GM20431 (cell line): Measurements from ENCODE around the gene MRPL21.
"Not testable (repeated sequence)": the region's sequence is repeated elsewhere in the genome, so short reads cannot be mapped to it uniquely, and the experiment has no call there.

ENCODE experiments used
- in situ Hi-C: fragments of 300-500 bp; cut with MseI, MboI; formaldehyde crosslinking; loops from one replicate; pipeline ENCODE4 v1.15.0; 2020; ENCODE audit warnings: low sequenced_read_pairs; ENCODE audit not compliant: unreplicated experiment

Gene MRPL21

DNA sequence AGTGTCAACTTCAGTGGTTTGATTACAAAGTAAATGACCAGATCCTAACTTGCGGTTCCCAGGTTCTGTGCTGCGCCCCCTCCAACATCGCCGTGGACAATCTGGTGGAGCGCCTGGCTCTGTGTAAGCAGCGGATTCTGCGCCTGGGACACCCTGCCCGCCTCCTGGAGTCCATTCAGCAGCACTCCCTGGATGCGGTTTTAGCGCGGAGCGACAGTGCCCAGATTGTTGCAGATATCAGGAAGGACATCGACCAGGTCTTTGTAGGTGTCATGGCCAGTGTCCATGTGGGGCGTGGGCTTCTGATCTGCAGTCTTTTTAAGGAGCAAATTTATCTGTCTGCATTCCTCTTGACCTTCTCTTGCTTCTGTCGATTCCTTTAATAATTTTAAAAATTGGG, 11.1 kb upstream of the MRPL21 start:
- in situ Hi-C loops, result no loop called here

DNA sequence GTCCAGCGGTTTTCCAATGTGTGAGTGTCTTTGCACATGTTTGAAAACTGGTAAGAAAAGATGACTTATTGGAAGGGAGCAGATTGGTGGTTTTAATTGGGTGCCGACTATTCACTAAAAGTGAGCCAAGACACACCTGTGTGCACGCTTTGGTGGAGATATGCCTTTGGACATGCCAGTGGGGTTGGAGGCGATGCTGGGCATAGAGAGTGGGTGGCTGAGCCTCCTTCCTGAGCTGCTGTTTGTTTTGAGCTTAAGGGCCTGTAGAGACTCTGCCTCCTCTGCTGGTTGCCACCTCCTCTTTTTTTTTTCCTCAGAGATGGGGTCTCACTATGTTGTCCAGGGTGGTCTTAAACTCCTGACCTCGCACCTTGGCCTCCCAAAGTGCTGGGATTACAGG, 9.6 kb upstream of the MRPL21 start:
- in situ Hi-C loops, result no loop called here

DNA sequence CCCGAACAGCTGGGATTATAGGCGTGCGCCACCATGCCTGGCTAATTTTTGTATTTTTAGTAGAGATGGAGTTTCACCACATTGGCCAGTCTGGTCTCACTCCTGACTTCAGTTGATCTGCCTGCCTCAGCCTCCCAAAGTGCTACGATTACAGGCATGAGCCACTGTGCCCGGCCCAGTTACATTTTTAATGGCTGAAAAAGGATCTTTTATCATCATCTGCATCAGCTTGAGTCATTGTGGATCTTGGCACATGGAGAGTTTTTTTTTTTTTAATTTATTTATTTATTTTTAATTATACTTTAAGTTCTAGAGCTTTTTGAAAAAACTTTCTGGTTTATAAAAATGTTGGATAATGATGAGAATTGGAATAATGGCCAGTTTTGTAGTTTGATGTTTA, 8.6 kb upstream of the MRPL21 start:
- in situ Hi-C loops, result no loop called here

DNA sequence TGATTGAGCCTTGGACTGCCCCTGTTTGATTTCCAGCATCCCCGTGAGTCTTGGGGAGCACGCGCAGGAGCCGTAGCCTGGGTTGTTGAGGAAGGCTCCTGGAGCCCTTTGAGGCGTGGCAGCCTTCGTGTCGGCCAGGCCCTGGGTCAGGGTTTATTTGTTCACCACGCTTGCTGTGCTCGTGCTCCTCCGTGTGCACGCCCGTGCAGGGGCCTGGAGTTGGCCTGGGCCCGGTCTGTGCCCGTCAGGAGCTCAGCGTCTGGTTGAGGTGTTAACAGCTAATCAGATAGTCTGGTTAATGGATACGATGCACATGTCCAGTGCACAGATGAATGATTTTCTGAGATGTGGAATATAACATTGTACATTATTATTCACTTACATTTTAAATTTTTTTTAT, 8.1 kb upstream of the MRPL21 start:
- in situ Hi-C loops, result no loop called here

DNA sequence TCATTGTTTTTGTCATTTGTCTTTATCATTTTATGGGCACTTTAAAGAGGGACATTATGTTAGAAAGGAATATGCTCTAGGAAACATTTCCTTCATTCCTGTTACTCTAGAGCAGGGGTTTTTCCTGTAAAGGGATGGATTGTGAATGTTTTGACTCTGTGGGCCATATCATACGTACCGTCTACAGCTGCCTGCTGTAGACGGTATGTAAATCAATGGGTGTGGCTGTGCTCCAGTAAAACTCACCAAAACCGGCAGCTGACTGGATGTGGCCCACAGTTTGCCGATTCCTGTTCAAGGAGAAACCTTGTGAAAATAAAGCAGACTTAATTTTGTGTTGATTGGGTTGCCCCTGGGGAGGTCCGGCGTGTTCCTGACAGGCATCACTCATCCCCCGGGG, 7.3 kb upstream of the MRPL21 start:
- in situ Hi-C loops, result no loop called here

DNA sequence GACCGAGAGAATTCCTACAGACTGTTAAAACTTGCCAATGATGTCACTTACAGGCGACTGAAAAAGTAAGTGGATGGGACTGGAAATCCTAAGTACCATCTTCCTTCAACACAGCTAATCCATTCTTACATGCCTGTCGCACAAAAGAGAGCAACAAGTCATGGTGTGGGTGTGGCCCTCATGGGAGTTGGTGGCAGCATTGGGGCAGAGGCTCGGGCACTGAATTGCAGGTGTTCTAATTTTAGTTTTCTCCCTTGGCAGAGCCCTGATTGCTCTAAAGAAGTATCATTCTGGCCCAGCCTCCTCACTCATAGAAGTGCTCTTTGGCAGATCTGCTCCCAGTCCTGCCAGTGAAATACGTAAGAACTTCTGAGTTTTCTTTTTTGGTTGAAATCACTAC, 4.6 kb upstream of the MRPL21 start:
- in situ Hi-C loops, result no loop called here

DNA sequence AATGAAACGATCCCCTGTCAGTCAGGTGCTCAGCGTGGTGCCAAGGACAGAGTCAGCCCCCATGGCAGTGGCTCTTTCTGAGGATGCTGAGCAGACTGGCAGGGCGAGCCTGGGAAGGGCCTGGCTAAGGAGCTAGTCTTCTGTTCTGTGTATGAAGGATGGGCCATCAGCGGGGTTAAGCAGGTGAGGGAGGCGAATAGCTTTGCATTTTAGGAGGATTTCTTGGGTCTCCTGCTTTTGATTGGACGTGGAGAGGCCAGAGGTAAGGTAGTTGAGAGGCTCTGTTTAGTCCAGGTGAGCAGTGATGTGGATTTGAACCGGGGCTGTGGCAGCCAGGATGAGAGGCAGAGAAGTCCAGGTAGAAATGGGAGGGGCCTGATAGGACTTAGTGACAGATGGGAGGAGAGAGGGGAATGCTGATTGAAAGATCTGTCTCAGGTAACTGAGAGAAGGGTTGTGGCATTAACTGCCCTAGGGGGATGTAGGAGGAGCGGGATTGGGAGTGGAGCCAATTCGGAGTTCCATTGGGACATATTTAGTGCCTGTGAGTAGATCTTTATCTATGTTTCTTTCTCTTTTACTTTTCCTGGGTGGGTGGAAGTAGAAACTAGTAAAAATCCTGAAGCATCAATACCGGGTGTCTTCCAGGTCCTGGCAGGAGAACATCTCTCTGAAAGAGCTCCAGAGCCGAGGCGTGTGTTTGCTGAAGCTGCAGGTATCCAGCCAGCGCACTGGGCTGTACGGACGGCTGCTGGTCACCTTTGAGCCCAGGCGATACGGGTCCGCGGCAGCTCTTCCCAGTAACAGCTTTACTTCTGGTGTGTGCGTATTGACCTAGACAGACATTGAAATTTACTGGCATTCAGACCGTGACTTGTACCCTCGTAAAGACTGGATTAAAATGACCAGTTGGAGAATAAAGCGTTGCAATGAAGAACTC, 2.1 kb upstream of the MRPL21 start:
- in situ Hi-C loops, result no loop called here

DNA sequence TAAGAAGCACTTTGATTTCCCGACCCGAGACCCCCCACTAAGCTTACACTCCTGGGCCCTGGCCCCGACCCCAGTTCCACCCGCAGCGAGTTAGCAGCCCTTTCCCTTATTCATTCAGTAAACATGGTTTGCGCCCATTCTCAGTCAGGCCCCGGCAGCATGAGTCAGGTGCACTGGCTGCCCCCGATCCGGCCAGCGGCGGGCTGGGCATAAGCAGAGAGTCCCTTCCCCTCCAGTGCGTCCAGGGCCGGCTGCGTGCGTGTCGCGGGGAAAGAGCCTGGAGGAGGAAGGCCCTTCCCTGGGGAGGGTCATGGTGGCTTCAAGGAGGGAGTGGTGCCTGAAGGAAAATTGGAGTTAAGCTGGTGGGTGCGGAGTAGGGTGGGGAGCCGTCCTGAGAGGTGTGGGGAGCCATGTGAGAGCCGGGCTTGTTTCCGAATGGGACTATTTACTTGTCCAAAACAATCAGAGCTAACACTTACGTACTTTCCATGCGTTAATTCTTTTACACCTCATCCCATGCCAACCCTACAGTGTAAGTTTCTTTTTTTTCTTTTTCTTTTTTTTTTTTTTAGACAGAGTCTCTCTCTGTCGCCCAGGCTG, 716 bp upstream of the MRPL21 start:
- in situ Hi-C loops, result no loop called here

DNA sequence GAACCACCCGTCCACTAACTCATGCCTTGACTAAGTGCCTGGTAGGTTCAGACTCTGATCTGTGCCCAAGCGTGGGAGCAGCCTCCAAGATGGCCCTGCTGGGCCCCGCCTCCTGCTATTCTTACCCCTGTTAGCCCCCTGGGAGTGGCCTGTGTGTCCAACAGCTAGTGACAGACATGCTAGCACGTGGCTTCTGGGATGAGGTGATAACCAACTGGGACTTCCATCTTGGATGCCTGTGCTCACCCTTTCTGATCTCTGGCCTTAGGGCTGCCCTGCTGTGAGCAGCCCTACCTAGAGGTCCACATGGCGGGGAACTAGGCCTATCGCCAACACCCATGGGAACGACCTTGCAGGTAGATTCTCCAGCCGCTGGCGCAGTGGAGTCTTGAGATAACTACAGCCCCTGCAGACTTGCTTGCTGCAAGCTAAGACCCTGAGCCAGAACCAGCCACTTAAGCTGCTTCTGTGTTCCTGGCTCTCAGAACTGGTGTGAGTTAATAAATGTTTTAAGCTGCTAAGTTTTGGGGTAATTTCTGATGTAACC, 2.7 kb downstream of the MRPL21 start:
- in situ Hi-C loops, result no loop called here

DNA sequence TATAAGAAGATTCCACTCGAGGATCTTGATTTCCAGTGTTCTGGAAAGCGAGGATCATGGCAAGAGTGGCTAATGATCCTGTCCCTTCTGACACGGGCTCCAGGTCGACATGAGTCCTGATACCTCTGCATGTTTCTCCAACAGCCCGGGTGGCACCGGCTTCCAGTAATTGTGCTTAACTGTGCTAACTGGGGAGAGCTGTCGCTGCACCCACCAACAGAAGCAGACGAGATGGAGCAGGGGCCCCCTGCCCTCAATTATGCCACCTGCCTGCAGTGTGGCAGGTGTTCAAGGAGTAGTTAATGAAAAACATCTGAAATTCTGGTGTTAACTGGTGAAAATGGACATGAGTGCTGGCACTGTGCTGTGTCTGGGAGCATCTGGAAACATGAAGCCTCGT, 6.2 kb downstream of the MRPL21 start:
- in situ Hi-C loops, result no loop called here

DNA sequence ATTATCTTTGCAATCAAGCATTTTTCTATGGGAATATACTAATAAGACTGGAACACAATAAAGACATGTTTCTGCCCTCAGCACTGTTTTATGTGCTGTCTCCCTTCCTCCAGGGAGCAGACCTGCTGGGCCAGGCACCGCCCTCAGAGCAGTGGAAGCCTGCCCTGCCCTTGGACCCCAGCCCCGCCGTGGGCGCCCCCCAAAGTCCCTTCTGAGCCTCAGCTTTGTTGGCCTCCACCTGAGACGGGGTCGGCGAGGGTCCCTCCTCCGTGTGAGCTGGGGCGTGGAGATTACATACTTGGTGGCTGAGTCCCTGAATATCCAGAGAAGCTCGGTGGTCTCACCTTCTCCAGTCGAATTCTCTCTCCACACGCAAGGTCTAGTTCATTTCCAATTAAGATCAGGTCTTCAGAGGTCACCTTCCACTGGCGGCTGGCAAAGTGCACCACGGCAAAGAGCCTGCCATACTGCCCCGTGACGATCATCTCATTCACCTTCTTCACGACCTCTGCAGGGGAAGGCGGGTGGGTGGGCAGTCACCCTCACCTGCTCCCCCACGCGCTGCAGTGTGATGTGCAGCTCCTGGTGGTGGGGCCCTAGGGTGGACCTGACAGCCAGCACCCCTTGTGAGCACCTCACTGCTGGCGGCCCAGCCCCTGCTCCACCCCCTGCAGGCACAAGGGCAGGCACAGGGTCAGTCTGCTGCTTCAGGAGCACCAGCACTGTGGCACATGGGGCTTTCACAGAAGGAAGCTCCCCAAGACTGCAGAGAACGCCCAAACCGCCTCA, 7.3 kb downstream of the MRPL21 start:
- in situ Hi-C loops, result no loop called here

DNA sequence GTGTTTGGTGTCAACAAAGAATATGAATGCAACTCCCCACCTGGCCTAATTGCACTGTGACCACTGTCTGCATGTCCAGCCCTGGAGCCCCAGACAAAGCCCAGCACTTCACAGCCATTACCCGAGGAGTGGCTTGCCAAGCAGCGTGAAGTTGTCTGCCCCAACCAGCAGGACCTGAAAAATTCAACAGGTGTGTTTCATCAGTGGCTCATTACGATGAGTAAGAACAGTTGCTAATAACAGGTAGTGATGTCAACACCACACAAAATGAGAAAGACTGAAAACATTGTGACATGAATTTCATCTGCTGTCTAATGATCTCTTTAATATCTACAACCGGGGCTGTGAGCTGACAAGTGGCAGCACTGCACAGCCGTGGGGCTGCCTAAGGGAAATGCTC, 10.3 kb downstream of the MRPL21 start:
- in situ Hi-C loops, result no loop called here

DNA sequence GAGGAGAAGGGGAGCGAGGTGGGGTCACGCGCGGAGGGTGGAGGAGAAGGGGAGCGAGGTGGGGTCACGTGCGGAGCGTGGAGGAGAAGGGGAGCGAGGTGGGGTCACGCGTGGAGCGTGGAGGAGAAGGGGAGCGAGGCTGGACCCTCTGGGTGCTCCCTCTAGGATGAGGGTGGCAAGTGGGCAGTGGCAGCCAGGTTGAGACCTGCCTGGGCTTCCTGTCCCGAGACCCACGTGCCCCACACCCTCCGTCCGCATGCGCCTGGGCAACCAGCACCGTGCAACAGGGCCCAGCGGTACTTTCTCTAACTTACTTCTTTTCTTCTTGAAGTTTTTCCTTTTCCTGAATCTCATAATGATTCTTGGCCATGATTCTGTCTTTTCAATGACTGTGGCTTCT, 11.1 kb downstream of the MRPL21 start:
- in situ Hi-C loops, result no loop called here

DNA sequence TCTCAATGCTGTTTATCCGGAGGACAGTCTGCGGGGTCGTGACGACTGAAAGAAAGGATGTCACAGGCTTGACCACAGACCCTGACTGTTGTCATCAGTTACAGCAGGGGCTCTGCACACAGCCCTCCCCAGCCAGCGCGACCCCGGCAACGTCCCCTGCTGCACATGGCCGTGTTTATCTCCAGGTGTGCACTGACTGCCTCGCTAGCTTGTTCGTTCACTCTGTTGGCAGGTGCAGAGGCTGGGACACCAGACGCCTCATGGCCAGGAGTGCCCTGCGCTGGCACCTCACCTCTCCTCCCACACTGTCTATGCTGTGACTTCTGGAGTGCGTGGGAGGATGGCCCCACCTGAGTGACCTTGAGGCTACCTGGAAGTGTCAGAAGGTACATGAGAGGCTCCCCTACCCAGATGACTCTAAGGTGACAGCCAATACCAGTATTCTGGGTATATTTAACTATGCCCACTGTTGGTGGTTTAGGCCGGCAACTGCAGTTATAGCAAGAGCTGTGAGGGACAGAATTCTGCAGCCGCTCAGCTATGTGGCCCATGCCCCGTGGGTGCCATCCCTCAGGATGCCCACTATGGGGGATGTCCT, 12.2 kb downstream of the MRPL21 start:
- in situ Hi-C loops, result no loop called here

DNA sequence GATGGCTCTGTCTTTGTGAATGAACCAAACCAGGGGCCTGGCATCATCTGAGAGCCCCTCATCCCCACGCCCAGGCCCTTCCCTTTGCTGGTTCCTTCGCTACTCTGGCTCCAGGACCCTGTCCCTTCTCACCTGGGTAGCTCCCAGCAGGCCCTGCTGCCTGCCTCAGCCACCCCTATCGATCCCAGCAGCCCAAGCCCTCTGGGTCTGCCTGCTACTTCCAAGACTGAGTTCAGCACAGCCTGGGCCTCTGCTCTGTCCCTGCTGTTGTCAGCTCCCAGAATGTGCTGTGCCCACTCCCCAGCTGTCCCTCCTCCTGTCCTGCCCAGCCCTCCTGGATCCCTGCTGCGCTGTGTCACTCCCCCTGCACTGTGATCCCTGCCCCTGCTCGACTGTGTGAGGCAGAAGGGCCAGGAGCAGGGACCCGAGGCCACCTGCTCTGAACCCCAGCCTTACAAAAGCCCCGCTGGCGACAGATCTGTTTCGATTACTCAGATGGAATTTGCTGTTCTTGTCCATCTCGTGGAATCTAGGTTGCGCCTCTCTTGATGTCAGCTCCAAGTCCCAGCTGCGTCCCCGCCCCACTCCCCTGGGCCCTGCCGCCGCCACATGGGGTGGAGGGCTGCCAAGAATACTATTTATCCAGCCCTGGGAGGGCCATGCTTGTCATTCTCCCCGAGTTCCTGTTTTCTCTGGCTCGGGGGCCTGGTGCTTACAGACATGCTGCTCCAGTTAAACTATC, 13.0 kb downstream of the MRPL21 start:
- in situ Hi-C loops, result no loop called here

DNA sequence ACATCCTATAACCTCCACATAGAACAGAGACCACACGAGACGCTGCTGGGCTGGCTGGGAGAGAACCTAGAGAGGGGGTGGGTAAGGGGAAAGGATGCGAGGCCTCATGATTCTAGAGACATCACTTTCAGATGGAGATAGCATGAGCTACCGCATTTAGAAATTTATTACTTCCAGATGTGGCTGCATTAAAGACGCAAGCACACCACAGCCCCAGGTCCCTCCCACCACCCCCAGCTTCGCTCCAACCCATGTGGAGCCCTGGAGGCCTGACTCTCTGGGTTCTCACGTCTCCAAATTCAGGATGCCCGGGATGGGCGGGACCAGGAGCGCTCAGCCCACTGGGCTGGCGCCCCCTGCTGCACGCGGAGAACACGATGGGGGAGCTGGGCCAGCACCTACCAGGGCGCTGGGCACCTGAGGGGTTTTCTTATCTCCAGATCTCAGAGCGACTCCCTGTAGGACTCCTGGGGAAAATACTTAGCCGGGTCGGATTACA, 13.6 kb downstream of the MRPL21 start:
- in situ Hi-C loops, result no loop called here

DNA sequence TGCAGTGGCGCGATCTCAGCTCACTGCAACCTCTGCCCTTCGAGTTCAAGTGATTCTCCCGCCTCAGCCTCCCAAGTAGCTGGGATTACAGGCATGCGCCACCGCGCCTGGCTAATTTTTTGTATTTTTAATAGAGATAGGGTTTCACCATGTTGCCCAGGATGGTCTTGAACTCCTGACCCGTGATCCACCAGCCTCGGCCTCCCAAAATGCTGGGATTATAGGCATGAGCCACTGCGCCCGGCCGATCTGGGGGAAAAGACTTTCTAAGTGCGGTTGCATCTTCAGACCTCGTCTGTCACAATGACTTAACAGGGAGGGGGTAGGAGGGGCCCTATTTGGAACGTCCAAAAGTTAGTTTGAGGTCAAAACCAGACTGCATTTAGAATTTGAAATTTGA, 18.8 kb downstream of the MRPL21 start:
- in situ Hi-C loops, result not testable (repeated sequence)

DNA sequence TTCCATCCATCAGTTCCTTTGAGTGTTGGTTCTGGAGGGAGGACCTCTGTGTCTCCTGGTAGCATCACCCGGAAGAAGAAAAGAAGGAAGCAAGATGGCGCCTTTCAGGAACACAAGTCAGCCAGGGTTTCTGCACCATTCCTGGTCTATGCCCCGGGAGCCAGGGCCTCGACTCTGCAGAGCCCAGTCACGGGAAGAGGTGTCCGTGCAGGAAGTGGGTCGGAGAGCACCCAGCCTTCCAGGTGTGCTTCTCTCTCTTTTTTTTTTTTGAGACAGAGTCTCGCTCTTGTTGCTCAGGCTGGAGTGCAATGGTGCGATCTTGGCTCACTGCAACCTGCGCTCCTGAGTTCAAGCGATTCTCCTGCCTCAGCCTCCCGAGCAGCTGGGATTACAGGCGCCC, 21.2 kb downstream of the MRPL21 start:
- in situ Hi-C loops, result no loop called here

DNA sequence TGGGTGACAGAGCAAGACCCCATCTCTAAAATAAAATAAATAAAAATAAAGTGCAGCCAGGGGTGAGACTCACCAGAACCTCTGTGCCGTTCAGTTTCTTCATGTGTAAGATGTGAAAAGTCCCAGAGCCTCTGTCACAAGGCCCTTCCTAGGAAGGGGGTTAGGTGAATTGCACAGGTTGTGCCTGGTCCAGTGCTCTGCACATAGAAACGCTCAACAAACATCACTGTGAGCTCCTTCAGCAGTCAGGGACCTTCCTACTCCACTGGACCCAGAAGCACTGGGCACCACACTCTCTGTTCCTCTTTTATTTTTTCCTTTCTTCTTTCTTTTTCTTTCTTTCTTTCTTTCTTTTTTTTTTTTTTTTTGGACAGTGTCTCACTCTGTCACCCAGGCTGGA, 22.3 kb downstream of the MRPL21 start:
- in situ Hi-C loops, result no loop called here
